NK-92 (cell line): ENCODE results near the gene PTPRD.

Source experiments
- DNase-seq: peaks from one replicate; lab custom pipeline; 2025; ENCODE audit not compliant: unreplicated experiment; lab: John Stamatoyannopoulos, UW

Gene PTPRD

DNA sequence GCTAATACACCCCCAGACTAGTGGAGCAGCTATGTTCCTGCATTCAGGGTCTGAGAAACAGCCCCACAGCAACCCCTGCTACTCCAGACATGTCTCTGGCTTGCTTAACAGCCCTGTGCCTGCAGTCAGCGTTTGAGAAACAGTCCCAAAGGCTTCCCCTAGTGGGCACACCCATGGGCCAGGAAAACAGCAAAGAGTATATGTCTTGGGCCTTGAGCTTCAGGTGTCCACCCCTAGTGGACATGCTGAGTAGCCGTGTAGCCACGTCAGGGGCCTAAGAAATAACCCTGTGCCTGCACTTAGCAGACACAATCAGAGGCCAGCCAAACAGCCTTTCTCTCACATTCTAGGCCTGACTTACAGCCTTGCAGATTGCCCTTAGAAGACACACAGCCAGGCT, 698.6 kb downstream of the PTPRD start:
- no peak for DNase-seq

GRCh38 chr9:9913276-9913832, 699.4 kb downstream of the PTPRD start:
- DNase-seq: no peak

GRCh38 chr9:9912459-9912858, 700.3 kb downstream of the PTPRD start:
- no peak for DNase-seq

DNA sequence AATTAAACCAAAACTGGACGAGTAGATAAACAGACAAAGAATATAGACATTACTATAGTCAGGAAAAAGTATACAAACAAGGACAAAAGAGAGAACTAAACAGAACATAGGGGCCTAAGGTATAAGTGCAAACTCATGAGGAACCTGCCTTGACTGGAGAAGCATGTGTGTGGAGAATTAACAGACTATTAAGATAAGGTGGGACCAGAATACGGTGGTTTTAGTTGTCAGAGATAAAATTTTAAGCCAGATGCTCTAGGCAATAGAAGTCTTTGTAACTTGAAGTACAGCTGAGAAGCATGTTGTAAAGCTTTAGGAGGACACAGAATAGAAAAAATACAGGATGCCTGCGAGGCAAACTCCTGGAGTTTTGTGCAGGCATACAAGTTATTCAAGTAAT, 707.1 kb downstream of the PTPRD start:
- no peak for DNase-seq

GRCh38 chr9:9904041-9904440, 708.8 kb downstream of the PTPRD start:
- no peak for DNase-seq

DNA sequence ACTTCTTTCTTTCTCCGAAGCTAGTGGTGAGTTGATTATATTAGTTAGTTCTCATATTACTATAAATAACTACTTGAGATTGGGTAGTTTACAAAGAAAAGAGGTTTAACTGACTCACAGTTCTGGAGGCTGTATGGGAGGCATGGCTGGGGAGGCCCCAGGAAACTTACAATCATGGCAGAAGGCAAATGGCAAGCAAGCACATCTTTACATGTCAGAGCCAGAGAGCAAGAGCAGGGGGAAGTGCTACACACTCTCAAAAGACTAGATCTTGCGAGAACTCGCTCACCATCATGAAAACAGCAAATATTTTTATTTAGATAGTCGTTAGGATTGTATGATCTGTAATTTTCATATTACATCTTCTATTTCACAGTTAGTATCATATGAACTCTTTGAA, 711.2 kb downstream of the PTPRD start:
- DNase-seq: no peak

GRCh38 chr9:9893837-9894236, 719.0 kb downstream of the PTPRD start:
- no peak for DNase-seq

- DNase-seq: no peak
Measured at GRCh38 chr9:9892217-9892616, 720.6 kb downstream of the PTPRD start.

- DNase-seq: no peak
Measured at GRCh38 chr9:9881692-9882091, 731.1 kb downstream of the PTPRD start.

DNA sequence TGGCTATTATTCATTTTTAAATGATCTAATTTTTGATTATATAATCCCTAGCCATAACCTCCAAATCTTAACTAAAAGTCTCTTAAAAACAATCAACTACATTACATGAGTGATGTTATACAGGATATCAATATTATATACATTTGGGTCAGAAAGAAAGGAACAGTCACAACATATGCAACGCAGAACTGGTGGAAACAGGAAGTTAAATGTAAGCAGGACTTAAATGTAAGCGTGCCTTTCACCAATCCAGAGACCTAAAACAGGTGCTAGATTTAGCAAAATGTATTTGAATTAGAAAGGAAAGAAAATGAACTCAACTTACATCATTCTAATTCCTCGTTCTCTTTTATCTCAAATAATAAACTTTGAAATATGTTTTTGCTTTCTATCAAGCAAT, 738.5 kb downstream of the PTPRD start:
- DNase-seq: no peak

GRCh38 chr9:9862235-9862810, 750.5 kb downstream of the PTPRD start:
- DNase-seq: no peak

GRCh38 chr9:9855177-9856078, 757.4 kb downstream of the PTPRD start:
- DNase-seq: no peak

DNA sequence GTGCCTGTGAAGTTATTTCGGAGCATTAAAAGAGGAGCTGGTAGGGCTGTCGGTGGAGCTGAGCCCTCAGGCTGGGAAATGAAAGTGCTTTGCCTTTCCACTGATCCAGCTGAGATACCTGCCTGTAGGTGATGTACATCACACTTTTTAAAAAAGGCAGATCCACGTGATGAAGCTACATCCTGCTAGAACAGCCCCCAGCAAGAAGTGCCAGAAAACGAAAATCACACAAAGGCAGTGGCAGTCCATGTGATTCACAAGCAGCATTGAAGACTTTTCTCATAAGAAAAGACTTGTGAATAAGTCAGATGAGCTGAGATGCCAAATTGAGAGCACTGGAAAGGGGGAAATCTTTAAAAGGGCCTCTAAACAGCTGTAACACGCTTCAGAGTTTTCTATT, 765.1 kb downstream of the PTPRD start:
- no peak for DNase-seq

DNA sequence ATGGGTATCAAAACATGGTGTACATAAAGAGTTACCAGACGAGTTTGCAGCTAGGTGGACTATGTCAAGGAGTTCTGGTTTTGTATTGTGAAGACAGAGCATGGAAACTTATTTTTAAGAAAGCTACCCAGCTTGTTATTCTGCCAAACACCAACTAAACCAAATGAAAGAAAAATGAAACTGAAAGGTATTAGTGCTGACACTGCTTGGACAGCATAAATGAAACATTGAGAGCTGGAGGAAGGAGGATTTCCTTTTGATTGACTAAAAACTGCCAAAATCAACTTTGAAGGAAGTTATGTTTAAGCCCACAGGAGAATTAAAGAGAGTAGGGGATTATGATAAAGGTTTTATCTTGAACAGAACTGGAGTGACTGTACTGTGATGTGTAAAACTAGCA, 766.2 kb downstream of the PTPRD start:
- DNase-seq: no peak

DNA sequence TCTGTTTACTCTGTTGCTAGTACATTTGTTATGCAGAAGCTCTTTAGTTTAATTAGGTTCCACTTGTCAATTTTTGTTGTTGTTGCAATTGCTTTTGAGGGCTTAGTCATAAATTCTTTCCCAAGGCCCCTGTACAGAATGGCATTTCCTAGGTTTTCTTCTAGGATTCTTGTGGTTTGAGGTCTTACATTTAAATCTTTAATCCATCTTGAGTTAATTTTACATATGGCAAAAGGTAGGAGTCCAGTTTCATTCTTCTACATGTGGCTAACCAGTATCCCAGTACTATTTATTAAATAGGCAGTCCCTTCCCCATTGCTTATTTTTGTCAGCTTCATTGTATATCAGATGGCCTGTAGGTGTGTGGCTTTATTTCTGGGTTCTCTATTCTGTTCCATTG, 792.4 kb downstream of the PTPRD start:
- DNase-seq: no peak

GRCh38 chr9:9819886-9820285, 792.9 kb downstream of the PTPRD start:
- no peak for DNase-seq

DNA sequence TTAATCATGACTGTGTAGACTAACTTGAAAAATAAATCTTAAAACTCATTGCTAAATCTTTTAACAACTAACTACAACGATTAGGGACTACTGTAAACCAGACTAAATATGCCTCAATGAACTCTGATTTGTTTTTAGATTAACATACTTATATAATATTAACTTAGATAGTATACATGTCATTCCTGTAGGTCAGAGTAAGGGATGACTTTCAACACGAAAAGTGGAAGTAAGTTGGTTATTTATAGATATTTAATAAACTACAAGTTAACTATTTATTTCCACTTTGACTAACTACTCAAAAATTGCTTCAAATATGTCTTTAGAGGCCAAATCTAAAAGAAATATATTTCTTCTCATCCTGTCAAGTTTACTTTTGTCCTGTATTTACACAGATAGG, 795.6 kb downstream of the PTPRD start:
- DNase-seq: no peak

DNA sequence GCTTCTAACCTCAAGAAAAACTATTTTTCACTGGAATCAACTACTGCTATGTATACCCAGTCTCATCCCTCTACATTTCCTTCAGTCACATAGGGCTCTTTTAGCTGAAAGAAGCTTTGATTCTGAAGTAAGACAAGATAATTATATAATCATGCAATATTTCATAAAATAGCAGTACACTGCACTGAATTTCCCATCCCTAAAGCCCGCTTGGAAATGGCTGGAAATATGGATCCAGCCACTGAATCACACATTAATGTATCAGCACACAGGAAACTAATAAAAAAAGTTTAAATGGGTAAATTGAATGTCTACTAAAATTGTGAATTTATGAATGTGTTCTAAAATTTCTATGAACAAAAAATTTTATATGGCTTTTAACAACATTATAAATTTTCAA, 808.7 kb downstream of the PTPRD start:
- DNase-seq: no peak

DNA sequence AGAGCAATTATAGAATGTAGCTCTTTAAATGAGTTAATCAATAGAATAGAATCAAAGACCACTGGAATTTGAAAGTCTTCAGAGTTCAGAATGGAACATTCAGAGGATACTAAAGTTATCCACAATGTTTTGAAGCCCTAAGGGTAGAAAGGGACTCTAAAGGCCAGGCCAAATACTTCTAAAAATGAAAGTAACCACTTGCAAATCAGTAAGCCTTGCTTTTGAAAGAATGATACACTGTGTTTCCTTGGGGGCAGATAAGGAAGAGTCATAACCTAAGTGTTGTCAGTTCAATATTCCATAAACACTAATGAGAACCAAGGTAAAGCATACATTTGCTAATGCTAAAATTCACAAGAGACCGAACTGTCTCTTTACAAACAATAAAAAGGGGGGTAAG, 813.5 kb downstream of the PTPRD start:
- no peak for DNase-seq

DNA sequence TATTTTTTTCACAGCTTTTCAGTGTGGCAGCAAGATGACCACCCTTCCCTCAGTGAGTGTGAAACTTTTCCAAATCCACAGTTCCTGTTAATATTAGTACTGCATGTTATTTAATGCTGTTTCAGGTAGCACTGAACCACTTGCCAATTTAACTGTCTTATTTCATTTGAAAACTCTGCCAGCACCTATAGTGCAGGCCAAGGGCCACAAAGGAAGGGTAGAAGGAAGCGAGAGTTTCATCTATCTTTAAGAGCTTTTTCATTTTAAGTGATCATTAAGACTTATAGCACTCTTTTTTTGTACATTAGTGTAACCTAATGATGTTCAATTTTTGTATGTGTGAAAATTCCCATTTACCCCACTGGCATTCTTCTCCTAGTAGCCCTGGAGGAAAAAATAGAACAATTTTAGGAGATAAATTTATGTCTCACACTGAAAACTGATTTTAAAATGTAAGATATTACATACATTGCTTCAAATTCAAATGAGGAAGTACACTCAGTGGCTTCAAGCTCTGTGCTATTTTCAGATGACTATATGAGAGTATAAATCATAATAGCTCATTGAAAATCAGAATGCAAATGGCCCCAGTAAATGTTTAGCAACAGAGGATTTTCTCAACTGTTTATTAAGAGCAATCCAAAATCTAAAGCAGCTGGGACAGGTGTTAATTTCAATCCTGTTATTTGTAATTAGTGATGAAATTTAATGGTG, 820.5 kb downstream of the PTPRD start:
- no peak for DNase-seq

DNA sequence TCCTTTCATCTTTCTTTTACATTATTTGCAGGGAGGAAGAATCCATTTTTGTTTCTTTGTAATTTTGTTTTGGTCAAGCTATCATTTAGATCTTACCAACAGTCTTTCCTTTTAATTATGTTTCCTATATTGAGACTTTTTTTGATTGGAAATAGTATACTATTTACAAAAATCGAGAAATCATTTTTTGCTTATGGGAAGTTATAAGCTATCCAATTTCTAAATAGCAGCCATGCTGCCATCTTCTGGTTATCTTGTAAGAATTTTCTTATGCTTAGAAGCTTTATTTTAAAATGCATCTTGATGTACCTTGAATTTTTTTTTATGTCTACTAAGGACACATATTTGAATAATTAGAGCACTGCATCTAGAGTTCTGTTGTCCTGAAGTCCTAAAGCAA, 821.2 kb downstream of the PTPRD start:
- no peak for DNase-seq
